Left ventricle myocardium inferior (tissue), 1 donor: ENCODE measurements around the gene STN1. TPM values are rescaled to one million over a fixed set of nuclear protein-coding genes. Genes with fewer than 3 reads are reported as not detected.

ENCODE experiments used
- DNase-seq: peaks from one replicate; pipeline ENCODE4 v3.0.0-alpha.2; 2020
- H3K27ac ChIP-seq: fragments of 200-600 bp; replicated peaks from 2 replicates; pipeline ENCODE4 v1.8.0; 2021
- H3K27me3 ChIP-seq: fragments of 200-600 bp; 2 replicates; pipeline ENCODE4 v1.8.0; 2021; ENCODE audit warnings: low read depth
- H3K36me3 ChIP-seq: fragments of 200-600 bp; 2 replicates; pipeline ENCODE4 v1.8.0; 2021
- H3K4me1 ChIP-seq: fragments of 200-600 bp; 2 replicates; pipeline ENCODE4 v1.8.0; 2021
- H3K4me3 ChIP-seq: fragments of 200-600 bp; 2 replicates; pipeline ENCODE4 v1.8.0; 2021; ENCODE audit warnings: mild to moderate bottlenecking, moderate library complexity
- H3K9me3 ChIP-seq: fragments of 200-600 bp; replicated peaks from 2 replicates; pipeline ENCODE4 v1.8.0; 2021
- intact Hi-C: fragments of 100-400 bp; cut with micrococcal nuclease; formaldehyde crosslinking; loops from one replicate; pipeline ENCODE4 v1.11.0; 2022
- total RNA-seq: library from RNA; stranded (reverse); fragmentation: NEBNext Ultra II Directional; extraction: Animal tissue kit (Norgen Biotek cat#: 25700); gene quantifications from one replicate; pipeline ENCODE4 v1.2.1, GENCODE V29; 2021
- TF ChIP-seq, protein P1 (sequence below): fragments of 200-600 bp; IDR thresholded peaks from 2 replicates; pipeline ENCODE4 v1.8.0; 2021; ENCODE audit warnings: antibody characterized with exemption, mild to moderate bottlenecking, borderline replicate concordance
- donor health status: DM: no; HTN: yes; CAD: no; lungs with severe emphysema.

The STN1 gene
- total RNA-seq, 1 donor from 2014 or later = 30.7 TPM

DNA sequence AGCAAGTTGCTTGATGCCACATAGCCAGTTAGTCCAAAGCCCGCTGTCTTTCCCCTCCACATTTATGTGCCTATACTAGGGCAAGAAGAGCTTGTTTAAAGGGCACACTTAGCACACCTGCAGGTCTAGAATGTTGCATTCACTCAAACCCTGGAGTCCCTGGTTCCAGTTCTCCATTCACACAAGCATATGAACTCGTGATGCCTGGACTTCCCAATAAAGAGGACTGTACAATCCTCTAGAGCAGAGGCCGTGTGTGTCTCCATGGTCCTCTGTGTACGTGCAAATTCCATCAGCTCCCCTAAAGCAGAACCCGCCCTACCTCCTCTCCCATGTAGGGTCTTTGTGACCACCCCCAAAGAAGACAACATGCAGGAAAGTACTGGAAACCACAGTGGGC is 59.6 kb downstream of the STN1 start:
- H3K27ac ChIP-seq = no peak overlapping the region
- no peak for DNase-seq
- H3K9me3 ChIP-seq = no peaks in the 10 kb centered on the region
- no peaks in the 10 kb centered on the region for H3K36me3 ChIP-seq
- no peak overlapping the region for H3K4me3 ChIP-seq
- intact Hi-C loops = loop anchor here (2.0 kb wide), 1 partner anchor 146 kb away; no protein-coding TSS in a partner anchor
- peaks cover 27% of the 10 kb centered on the region for H3K4me1 ChIP-seq
- no peaks in the 10 kb centered on the region for H3K27me3 ChIP-seq
- TF ChIP-seq, protein P1, sequence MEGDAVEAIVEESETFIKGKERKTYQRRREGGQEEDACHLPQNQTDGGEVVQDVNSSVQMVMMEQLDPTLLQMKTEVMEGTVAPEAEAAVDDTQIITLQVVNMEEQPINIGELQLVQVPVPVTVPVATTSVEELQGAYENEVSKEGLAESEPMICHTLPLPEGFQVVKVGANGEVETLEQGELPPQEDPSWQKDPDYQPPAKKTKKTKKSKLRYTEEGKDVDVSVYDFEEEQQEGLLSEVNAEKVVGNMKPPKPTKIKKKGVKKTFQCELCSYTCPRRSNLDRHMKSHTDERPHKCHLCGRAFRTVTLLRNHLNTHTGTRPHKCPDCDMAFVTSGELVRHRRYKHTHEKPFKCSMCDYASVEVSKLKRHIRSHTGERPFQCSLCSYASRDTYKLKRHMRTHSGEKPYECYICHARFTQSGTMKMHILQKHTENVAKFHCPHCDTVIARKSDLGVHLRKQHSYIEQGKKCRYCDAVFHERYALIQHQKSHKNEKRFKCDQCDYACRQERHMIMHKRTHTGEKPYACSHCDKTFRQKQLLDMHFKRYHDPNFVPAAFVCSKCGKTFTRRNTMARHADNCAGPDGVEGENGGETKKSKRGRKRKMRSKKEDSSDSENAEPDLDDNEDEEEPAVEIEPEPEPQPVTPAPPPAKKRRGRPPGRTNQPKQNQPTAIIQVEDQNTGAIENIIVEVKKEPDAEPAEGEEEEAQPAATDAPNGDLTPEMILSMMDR = no peak

DNA sequence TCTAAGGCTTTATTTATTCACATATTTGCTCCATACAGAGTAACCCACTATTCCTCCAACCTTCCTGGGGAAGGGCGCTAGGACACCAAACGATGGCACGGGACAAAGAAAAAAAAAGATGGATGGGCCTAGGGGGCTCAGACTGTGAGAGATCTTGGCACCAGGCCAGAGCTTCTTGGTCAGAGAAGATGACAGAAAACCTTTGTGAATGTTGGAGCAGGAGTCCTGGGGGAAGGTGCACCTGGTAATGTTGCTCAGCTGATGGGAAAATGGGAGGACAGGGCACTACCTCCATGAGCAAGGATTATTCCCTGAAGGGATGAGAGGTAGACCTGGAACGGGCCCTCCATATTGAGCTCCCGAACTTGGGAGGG is 61.2 kb downstream of the STN1 start:
- Histone ChIP-seq H3K4me3 (no peak overlapping the region), H3K4me1 (peaks cover 43% of the 10 kb centered on the region), H3K9me3 (no peaks in the 10 kb centered on the region), H3K36me3 (no peaks in the 10 kb centered on the region), H3K27me3 (no peaks in the 10 kb centered on the region), H3K27ac (no peak overlapping the region)
- DNase-seq = no peak
- intact Hi-C loops = no loop called here
- TF ChIP-seq, protein P1 = no peak

DNA sequence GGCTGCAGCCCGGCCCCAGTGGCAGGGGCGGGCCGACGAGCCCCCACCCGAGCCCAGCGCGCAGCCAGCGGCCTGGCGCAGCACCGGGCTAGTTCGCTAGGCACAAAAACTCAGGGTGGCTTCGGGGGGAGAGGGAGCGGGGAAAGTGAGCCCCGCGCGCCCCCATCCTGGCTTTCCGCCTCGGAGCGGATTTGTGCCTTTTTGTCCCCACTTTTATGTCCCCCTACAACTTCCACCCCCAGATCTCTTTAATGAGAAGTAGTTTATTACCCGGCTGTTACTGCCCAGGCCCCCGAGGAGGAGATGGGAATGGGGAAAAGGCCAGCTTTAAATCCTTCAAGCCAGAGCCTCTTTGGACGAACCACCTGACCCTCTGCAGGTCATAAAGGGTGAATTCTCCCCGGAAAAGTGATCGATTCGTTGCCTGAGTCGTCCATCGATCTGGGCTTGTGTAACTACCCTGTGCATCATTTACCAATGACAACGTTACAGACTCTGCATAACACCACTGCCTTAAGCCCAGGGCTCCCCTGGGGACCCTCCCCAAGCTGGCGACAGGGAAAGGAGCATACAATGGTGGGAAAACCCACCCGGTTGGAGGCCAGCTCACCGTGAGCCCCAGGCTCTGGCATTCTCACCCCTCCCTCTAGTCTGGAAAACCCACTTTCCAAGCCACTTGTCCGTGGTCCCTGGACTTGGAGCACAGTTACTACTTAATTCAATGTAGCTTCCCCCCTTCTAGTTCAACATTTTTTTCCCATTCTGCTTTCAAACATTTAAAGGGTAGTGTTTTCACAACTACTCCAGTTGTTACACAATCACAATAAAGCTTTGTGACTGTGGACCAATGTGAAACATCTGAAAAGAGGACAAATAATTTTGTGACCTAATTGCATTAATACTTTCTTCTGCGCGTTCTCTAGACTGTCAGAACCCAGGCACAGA is 61.9 kb downstream of the STN1 start:
- no peaks in the 10 kb centered on the region for H3K27me3 ChIP-seq
- no peaks in the 10 kb centered on the region for H3K9me3 ChIP-seq
- TF ChIP-seq, protein P1 = no peak
- H3K4me1 ChIP-seq = peaks cover 50% of the 10 kb centered on the region
- H3K4me3 ChIP-seq = peak overlapping the region; percentile 87
- peak overlapping the region; percentile 87 for H3K27ac ChIP-seq
- H3K36me3 ChIP-seq = no peaks in the 10 kb centered on the region
- no peak for DNase-seq
- intact Hi-C loops = no loop called here

DNA sequence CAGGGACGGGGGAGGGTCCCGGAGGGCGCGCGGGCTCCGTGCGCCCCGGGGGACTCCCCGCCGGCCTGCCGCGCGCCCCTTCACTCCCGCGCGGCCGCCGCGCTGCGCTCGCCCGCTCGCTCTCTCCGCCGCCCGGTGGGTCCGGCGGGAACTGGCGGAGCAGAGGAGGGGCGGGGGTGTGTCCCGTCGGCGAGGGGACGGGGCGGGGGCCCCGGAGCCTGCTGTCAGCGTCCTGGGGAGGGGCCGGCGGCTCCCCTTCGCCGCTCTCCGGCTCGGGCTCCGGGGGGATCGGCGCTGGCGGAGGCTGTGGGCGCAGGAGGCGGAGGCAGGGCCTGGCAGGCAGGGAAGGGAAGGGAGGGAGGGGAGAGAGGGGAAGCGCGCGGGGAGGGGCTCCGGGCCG is 62.6 kb downstream of the STN1 start, which contains the start of gene SH3PXD2A:
Gene SH3PXD2A, minus strand, starts transcription at position 153 of the 400 bp plus-strand sequence. CDS start 310 bp downstream, outside the sequence.
- H3K4me1 ChIP-seq = peaks cover 57% of the 10 kb centered on the region
- TF ChIP-seq, protein P1 = peak; percentile 51
- H3K36me3 ChIP-seq = no peaks in the 10 kb centered on the region
- peak within 1 kb of the TSS; percentile 87 for H3K27ac ChIP-seq
- intact Hi-C loops = no loop called here
- H3K4me3 ChIP-seq = peak within 1 kb of the TSS; percentile 87
- no peaks in the 10 kb centered on the region for H3K9me3 ChIP-seq
- no peaks in the 10 kb centered on the region for H3K27me3 ChIP-seq
- peak; percentile 46 for DNase-seq

DNA sequence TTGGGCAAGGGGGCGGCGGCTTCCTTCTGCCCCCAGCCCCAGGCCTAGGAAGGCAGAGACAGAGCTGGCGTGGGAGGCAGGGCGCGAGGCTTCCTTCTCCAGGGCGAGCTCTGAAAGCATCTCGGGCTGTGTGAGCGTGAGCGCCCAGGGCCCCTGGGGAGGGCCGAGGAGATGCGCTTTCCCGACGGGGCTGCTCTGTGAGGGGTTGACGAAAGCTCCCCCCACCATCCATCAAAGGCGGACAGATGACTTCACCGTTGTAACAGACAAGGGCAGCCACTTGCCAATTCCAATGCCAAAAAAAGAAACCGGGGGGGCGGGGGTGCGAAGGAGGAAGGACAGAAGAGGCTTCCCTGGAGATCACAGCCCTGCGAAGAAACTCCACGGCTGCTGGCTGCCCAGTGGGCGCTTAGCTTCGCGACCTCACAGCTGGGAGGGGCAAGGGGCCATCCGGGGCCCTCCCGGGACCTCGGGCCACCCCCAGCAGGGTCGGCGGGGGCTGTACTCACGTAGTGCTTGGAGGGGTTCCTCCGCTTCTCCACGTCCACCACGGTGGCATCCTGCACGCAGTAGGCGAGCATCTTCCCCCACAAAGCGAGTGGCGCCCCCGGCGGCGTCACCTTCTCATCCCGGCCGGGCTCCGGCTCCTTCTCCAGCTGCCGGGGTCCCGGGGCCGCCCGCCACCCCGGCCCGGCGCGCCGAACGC is 63.1 kb downstream of the STN1 start:
- Histone ChIP-seq H3K27ac (peak overlapping the region; percentile 87), H3K4me3 (peak overlapping the region; percentile 87), H3K4me1 (peaks cover 63% of the 10 kb centered on the region), H3K27me3 (no peaks in the 10 kb centered on the region), H3K9me3 (no peaks in the 10 kb centered on the region), H3K36me3 (no peaks in the 10 kb centered on the region)
- intact Hi-C loops = no loop called here
- DNase-seq = peak; percentile 57
- TF ChIP-seq, protein P1 = peak; percentile 43
